ENCODE data around the gene SLMAP.

SLMAP gene

DNA sequence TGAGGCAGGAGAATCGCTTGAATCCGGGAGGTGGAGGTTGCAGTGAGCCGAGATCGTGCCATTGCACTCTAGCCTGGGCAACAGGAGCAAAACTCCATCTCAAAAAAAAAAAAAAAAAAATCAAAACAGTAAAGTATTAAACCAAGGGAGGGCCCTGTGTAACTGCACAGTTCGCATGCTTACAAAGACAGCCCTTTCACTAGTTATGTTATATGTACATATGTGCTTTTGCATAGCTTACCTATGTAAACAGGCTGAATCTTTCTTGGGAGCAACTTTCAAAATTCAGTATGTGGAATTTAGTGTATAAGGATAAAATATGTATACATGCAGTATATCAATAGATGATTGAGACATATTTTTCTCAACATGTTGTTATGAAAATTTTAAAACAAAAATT lies 16.1 kb upstream of the SLMAP start:
- no peaks in the 10 kb centered on the region for H3K4me1 ChIP-seq (ENCODE audit: control insufficient read depth in 1 of 2, insufficient read depth in 2 of 2, low read length in 2 of 2)
- no peak overlapping the region for H3K14ac ChIP-seq (ENCODE audit: low read length)
- DNase-seq = no peak
- no peaks in the 10 kb centered on the region for H3K79me1 ChIP-seq (ENCODE audit: low read length)
- no CpG with 5 or more reads among the region's 5 CpGs for WGBS (ENCODE audit: extremely low coverage, insufficient coverage, insufficient read length)
- H3K4ac ChIP-seq (ENCODE audit: low read depth, low read length) = no peak overlapping the region
- no peaks in the 10 kb centered on the region for H3K9me3 ChIP-seq (ENCODE audit: insufficient read depth, low read depth, low read length)
- no peak overlapping the region for H3K27ac ChIP-seq (ENCODE audit: low read depth, low read length)
- no peak overlapping the region for H4K91ac ChIP-seq (ENCODE audit: low read depth, low read length)
- H3K9ac ChIP-seq (ENCODE audit: low read length) = no peak overlapping the region
- H3K27me3 ChIP-seq (ENCODE audit: insufficient read depth, low read length) = no peaks in the 10 kb centered on the region
- H2BK5ac ChIP-seq (ENCODE audit: low read depth, low read length, poor library complexity) = no peak overlapping the region
- no peak overlapping the region for H3K18ac ChIP-seq (ENCODE audit: low read length)
- H3K23ac ChIP-seq (ENCODE audit: low read length) = no peak overlapping the region
- H2AK5ac ChIP-seq (ENCODE audit: low read length) = no peak overlapping the region
- no peak overlapping the region for H4K12ac ChIP-seq (ENCODE audit: low read depth, low read length)
- H2AFZ ChIP-seq (ENCODE audit: insufficient read depth, low read length, poor library complexity) = no peak overlapping the region
- H3K36me3 ChIP-seq (ENCODE audit: control insufficient read depth in 1 of 2, insufficient read depth in 2 of 2, low read length in 2 of 2) = no peaks in the 10 kb centered on the region
- no peak overlapping the region for H2BK12ac ChIP-seq (ENCODE audit: low read length)
- H4K8ac ChIP-seq (ENCODE audit: low read depth, low read length) = no peak overlapping the region
- H3K4me3 ChIP-seq (ENCODE audit: low read depth, low read length) = no peak overlapping the region
- no peak overlapping the region for H3K4me2 ChIP-seq (ENCODE audit: low read length)
- H3K79me2 ChIP-seq (ENCODE audit: control insufficient read depth, insufficient read depth, low read length, poor library complexity) = no peaks in the 10 kb centered on the region
- no peak overlapping the region for H2BK120ac ChIP-seq (ENCODE audit: insufficient read depth, low read length, poor library complexity)

DNA sequence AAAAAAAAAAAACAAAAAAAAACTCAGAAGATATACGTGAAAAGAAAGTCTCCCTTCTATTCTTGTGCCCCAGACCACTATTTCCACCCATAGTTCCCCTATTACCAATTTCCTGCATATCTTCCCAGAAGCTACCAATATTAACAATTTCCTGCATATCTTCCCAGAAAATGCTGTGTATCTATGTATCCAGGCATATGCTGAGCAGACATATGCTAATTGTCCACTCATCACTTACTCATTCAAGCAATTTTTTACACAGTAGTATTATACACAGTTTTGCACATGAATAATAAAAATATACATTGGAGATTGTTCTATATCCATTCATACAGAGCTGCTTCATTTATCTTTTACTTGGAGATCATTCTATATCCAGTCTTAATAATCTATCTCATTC lies 12.6 kb upstream of the SLMAP start:
- Histone ChIP-seq H3K4me2 (ENCODE audit: low read length) (no peak overlapping the region), H3K79me1 (ENCODE audit: low read length) (no peaks in the 10 kb centered on the region), H3K4ac (ENCODE audit: low read depth, low read length) (no peak overlapping the region), H3K4me1 (ENCODE audit: control insufficient read depth in 1 of 2, insufficient read depth in 2 of 2, low read length in 2 of 2) (no peaks in the 10 kb centered on the region), H3K14ac (ENCODE audit: low read length) (no peak overlapping the region), H4K91ac (ENCODE audit: low read depth, low read length) (no peak overlapping the region), H3K4me3 (ENCODE audit: low read depth, low read length) (no peak overlapping the region), H3K9me3 (ENCODE audit: insufficient read depth, low read depth, low read length) (no peaks in the 10 kb centered on the region), H4K12ac (ENCODE audit: low read depth, low read length) (no peak overlapping the region), H3K27me3 (ENCODE audit: insufficient read depth, low read length) (no peaks in the 10 kb centered on the region), H2BK120ac (ENCODE audit: insufficient read depth, low read length, poor library complexity) (no peak overlapping the region), H4K8ac (ENCODE audit: low read depth, low read length) (no peak overlapping the region), H3K23ac (ENCODE audit: low read length) (no peak overlapping the region), H3K9ac (ENCODE audit: low read length) (no peak overlapping the region), H3K18ac (ENCODE audit: low read length) (no peak overlapping the region), H2BK5ac (ENCODE audit: low read depth, low read length, poor library complexity) (no peak overlapping the region), H2AFZ (ENCODE audit: insufficient read depth, low read length, poor library complexity) (no peak overlapping the region), H3K27ac (ENCODE audit: low read depth, low read length) (no peak overlapping the region), H2BK12ac (ENCODE audit: low read length) (no peak overlapping the region), H2AK5ac (ENCODE audit: low read length) (no peak overlapping the region), H3K36me3 (ENCODE audit: control insufficient read depth in 1 of 2, insufficient read depth in 2 of 2, low read length in 2 of 2) (no peaks in the 10 kb centered on the region), H3K79me2 (ENCODE audit: control insufficient read depth, insufficient read depth, low read length, poor library complexity) (no peaks in the 10 kb centered on the region)
- no CpG with 5 or more reads among the region's 1 CpG for WGBS (ENCODE audit: extremely low coverage, insufficient coverage, insufficient read length)
- no peak for DNase-seq

DNA sequence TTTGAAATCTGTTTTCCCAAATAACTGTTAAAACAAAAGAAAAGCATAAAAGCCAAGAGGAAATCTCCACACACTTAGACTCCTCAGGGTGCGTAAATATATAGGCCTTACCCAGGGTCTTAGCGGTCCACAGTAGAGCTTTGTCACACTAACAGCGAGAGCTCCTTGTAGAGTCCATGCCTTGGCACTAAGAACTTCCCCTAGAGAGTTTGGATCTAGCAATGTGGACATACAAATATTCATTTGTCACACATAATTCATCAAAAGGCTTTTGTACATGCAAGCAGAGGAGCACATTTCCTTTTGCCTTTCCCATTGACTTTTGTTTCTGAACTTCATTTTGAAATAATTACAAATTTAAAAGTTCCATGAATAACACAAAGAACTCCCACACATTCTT lies 11.0 kb upstream of the SLMAP start:
- DNase-seq = no peak
- no peak overlapping the region for H3K9ac ChIP-seq (ENCODE audit: low read length)
- H3K23ac ChIP-seq (ENCODE audit: low read length) = no peak overlapping the region
- no peaks in the 10 kb centered on the region for H3K9me3 ChIP-seq (ENCODE audit: insufficient read depth, low read depth, low read length)
- H2BK5ac ChIP-seq (ENCODE audit: low read depth, low read length, poor library complexity) = no peak overlapping the region
- H3K79me2 ChIP-seq (ENCODE audit: control insufficient read depth, insufficient read depth, low read length, poor library complexity) = no peaks in the 10 kb centered on the region
- H3K4me3 ChIP-seq (ENCODE audit: low read depth, low read length) = no peak overlapping the region
- no peak overlapping the region for H3K27ac ChIP-seq (ENCODE audit: low read depth, low read length)
- no peaks in the 10 kb centered on the region for H3K4me1 ChIP-seq (ENCODE audit: control insufficient read depth in 1 of 2, insufficient read depth in 2 of 2, low read length in 2 of 2)
- no peak overlapping the region for H3K14ac ChIP-seq (ENCODE audit: low read length)
- H4K8ac ChIP-seq (ENCODE audit: low read depth, low read length) = no peak overlapping the region
- no peak overlapping the region for H3K4me2 ChIP-seq (ENCODE audit: low read length)
- no peaks in the 10 kb centered on the region for H3K36me3 ChIP-seq (ENCODE audit: control insufficient read depth in 1 of 2, insufficient read depth in 2 of 2, low read length in 2 of 2)
- no peaks in the 10 kb centered on the region for H3K27me3 ChIP-seq (ENCODE audit: insufficient read depth, low read length)
- no peak overlapping the region for H2BK12ac ChIP-seq (ENCODE audit: low read length)
- no peak overlapping the region for H3K18ac ChIP-seq (ENCODE audit: low read length)
- H4K12ac ChIP-seq (ENCODE audit: low read depth, low read length) = no peak overlapping the region
- no peak overlapping the region for H2BK120ac ChIP-seq (ENCODE audit: insufficient read depth, low read length, poor library complexity)
- H3K4ac ChIP-seq (ENCODE audit: low read depth, low read length) = no peak overlapping the region
- no peak overlapping the region for H4K91ac ChIP-seq (ENCODE audit: low read depth, low read length)
- H2AK5ac ChIP-seq (ENCODE audit: low read length) = no peak overlapping the region
- H3K79me1 ChIP-seq (ENCODE audit: low read length) = no peaks in the 10 kb centered on the region
- H2AFZ ChIP-seq (ENCODE audit: insufficient read depth, low read length, poor library complexity) = no peak overlapping the region
- WGBS (ENCODE audit: extremely low coverage, insufficient coverage, insufficient read length) = no CpG with 5 or more reads among the region's 3 CpGs

DNA sequence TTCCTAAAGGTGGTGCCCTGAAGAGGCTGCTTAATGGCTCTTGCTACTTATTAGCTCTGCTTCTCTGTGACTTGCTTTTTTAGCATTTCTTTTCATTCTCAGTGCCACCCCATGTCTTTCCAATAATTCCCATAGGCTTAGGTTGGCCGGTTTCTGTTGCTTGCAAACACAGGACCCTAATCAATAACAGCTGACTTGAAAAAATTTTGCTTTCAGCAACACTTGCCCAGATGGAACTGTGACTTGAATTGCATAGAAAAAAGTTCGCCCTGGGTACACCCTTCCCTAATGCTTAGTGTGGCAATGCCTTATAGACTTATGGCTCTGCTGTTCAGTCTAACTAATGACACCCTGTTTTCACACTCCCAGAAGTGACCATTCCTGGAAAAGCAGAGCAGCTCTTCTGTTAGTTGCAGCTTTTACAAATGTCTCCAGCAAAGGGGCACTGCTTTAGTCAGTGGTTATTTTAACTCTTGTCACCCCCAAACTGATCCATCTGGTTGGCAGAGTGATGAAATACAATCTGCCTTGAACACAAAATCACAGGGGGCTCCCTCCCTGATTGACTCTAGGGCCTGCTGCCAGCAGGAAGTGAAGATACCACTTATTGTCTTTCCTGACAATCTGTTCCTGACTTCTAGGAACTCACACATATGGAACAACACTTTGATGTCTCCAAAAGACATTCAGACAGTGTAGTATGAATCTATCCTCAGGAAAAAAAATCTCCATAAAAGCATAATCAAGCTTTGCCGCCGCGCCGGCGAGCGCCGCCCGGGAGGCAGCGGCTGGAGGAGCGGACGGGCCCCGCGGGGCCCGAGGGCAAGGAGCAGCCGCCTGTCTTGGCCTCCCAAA lies 9.7 kb upstream of the SLMAP start:
- Histone ChIP-seq H2AFZ (ENCODE audit: insufficient read depth, low read length, poor library complexity) (no peak overlapping the region), H3K79me2 (ENCODE audit: control insufficient read depth, insufficient read depth, low read length, poor library complexity) (no peaks in the 10 kb centered on the region), H3K4ac (ENCODE audit: low read depth, low read length) (no peak overlapping the region), H3K4me1 (ENCODE audit: control insufficient read depth in 1 of 2, insufficient read depth in 2 of 2, low read length in 2 of 2) (no peaks in the 10 kb centered on the region), H3K4me2 (ENCODE audit: low read length) (no peak overlapping the region), H3K9ac (ENCODE audit: low read length) (no peak overlapping the region), H3K18ac (ENCODE audit: low read length) (no peak overlapping the region), H3K27ac (ENCODE audit: low read depth, low read length) (no peak overlapping the region), H3K36me3 (ENCODE audit: control insufficient read depth in 1 of 2, insufficient read depth in 2 of 2, low read length in 2 of 2) (no peaks in the 10 kb centered on the region), H3K9me3 (ENCODE audit: insufficient read depth, low read depth, low read length) (no peaks in the 10 kb centered on the region), H4K91ac (ENCODE audit: low read depth, low read length) (no peak overlapping the region), H3K23ac (ENCODE audit: low read length) (no peak overlapping the region), H3K27me3 (ENCODE audit: insufficient read depth, low read length) (no peaks in the 10 kb centered on the region), H3K79me1 (ENCODE audit: low read length) (no peaks in the 10 kb centered on the region), H2BK120ac (ENCODE audit: insufficient read depth, low read length, poor library complexity) (no peak overlapping the region), H4K8ac (ENCODE audit: low read depth, low read length) (no peak overlapping the region), H3K4me3 (ENCODE audit: low read depth, low read length) (no peak overlapping the region), H2AK5ac (ENCODE audit: low read length) (no peak overlapping the region), H4K12ac (ENCODE audit: low read depth, low read length) (no peak overlapping the region), H3K14ac (ENCODE audit: low read length) (no peak overlapping the region), H2BK5ac (ENCODE audit: low read depth, low read length, poor library complexity) (no peak overlapping the region), H2BK12ac (ENCODE audit: low read length) (no peak overlapping the region)
- no CpG with 5 or more reads among the region's 17 CpGs for WGBS (ENCODE audit: extremely low coverage, insufficient coverage, insufficient read length)
- no peak for DNase-seq
